Nephron (organoid): Measurements from ENCODE around the gene PRKAR2B.

Experiments
- H3K27ac Mint-ChIP-seq, 3 experiments: 2 replicates each; pipeline ENCODE4 v1.8.0; 2020; ENCODE audit warnings: mixed read lengths in 3 of 3, mild to moderate bottlenecking in 2 of 3, moderate library complexity in 1 of 3
- H3K27me3 Mint-ChIP-seq: 2 replicates; pipeline ENCODE4 v1.8.0; 2021; ENCODE audit warnings: low read depth, mild to moderate bottlenecking, moderate library complexity, mixed read lengths
- H3K36me3 Mint-ChIP-seq: 2 replicates; pipeline ENCODE4 v1.8.0; 2020; ENCODE audit warnings: low read depth, mixed read lengths
- H3K4me1 Mint-ChIP-seq: 2 replicates; pipeline ENCODE4 v1.8.0; 2020; ENCODE audit warnings: mixed read lengths
- H3K4me3 Mint-ChIP-seq, 3 experiments: 2 replicates each; pipeline ENCODE4 v1.8.0; 2020; ENCODE audit warnings: mild to moderate bottlenecking in 3 of 3, mixed read lengths in 3 of 3, moderate library complexity in 2 of 3
- H3K9me3 Mint-ChIP-seq: 2 replicates; pipeline ENCODE4 v1.8.0; 2020; ENCODE audit warnings: mixed read lengths
- TF ChIP-seq, protein P1 (sequence below), 3 experiments: fragments of 200-600 bp; sonication (generic); IDR thresholded peaks; one replicate each; pipeline ENCODE4 v1.5.0; 2021; ENCODE audit warnings: antibody characterized with exemption in 3 of 3; ENCODE audit not compliant: unreplicated experiment in 3 of 3

The PRKAR2B gene

GRCh38 chr7:107207459-107207858 is 163.0 kb downstream of the PRKAR2B start:
- Mint-ChIP-seq H3K9me3 (no peaks in the 10 kb centered on the region), H3K4me1 (no peaks in the 10 kb centered on the region), H3K27ac (no peak overlapping the region), H3K4me3 (no peak overlapping the region), H3K36me3 (peaks cover 64% of the 10 kb centered on the region), H3K27me3 (no peaks in the 10 kb centered on the region)
- TF ChIP-seq, protein P1, sequence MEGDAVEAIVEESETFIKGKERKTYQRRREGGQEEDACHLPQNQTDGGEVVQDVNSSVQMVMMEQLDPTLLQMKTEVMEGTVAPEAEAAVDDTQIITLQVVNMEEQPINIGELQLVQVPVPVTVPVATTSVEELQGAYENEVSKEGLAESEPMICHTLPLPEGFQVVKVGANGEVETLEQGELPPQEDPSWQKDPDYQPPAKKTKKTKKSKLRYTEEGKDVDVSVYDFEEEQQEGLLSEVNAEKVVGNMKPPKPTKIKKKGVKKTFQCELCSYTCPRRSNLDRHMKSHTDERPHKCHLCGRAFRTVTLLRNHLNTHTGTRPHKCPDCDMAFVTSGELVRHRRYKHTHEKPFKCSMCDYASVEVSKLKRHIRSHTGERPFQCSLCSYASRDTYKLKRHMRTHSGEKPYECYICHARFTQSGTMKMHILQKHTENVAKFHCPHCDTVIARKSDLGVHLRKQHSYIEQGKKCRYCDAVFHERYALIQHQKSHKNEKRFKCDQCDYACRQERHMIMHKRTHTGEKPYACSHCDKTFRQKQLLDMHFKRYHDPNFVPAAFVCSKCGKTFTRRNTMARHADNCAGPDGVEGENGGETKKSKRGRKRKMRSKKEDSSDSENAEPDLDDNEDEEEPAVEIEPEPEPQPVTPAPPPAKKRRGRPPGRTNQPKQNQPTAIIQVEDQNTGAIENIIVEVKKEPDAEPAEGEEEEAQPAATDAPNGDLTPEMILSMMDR (IDR thresholded peaks at IDR 0.05; ENCODE audit: unreplicated experiment in 3 of 3): no peak

DNA sequence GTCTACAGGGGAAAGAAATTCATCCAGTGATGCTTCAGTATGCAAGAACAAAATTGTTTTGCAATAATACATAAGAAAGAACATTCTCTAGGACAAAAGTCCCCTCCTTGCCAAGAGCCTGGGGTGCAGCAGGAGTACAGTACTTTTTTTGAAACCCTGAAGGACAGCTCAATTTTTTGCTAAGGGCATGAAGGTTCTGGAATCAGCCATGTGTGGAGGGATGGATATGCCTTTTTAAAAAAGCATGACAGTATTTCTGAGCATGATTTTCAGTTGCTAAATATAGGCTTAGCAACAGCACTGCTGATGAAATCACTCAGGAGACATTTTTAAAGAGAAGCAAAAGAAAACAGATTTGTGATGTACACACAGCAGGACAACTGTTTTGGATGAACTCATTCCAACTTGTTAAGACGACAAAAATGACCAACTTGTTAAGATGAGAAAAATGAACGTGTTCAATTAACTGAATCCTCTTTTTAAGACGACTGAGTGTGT is 163.6 kb downstream of the PRKAR2B start:
- Mint-ChIP-seq H3K27me3 (no peaks in the 10 kb centered on the region), H3K4me1 (no peaks in the 10 kb centered on the region), H3K36me3 (peaks cover 63% of the 10 kb centered on the region), H3K9me3 (no peaks in the 10 kb centered on the region), H3K4me3 (no peak overlapping the region), H3K27ac (peak overlapping the region in 1 of 3 experiments; percentile 27)
- TF ChIP-seq, protein P1 (IDR thresholded peaks at IDR 0.05; ENCODE audit: unreplicated experiment in 3 of 3): no peak

DNA sequence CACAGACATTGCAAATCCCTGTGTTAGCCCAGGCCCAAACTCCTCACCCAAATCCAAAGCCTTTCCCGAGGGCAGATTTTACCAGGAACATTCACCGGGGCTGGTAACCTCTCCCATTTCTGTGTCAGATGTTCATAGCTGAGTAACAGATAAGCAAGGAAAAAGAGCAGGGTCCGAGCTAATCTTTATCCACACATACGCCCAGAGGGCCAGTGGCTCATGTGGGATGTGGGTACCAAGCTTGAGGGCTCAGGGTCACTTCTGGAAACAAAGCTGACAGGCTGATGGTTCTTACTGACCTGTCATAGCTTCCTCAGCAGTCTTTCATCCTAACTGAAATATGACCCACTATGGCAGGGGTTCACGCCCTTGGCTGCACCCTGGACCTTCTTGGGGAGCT is 164.1 kb downstream of the PRKAR2B start:
- Mint-ChIP-seq H3K9me3 (peaks cover 4% of the 10 kb centered on the region), H3K27me3 (no peaks in the 10 kb centered on the region), H3K4me3 (no peak overlapping the region), H3K4me1 (no peaks in the 10 kb centered on the region), H3K36me3 (peaks cover 66% of the 10 kb centered on the region), H3K27ac (no peak overlapping the region)
- TF ChIP-seq, protein P1 (IDR thresholded peaks at IDR 0.05; ENCODE audit: unreplicated experiment in 3 of 3): no peak

- H3K27ac Mint-ChIP-seq: no peak overlapping the region
- H3K27me3 Mint-ChIP-seq: no peaks in the 10 kb centered on the region
- H3K36me3 Mint-ChIP-seq: peaks cover 62% of the 10 kb centered on the region
- peaks cover 5% of the 10 kb centered on the region for H3K9me3 Mint-ChIP-seq
- H3K4me3 Mint-ChIP-seq: no peak overlapping the region
- H3K4me1 Mint-ChIP-seq: no peaks in the 10 kb centered on the region
- TF ChIP-seq, protein P1 (IDR thresholded peaks at IDR 0.05; ENCODE audit: unreplicated experiment in 3 of 3): no peak
Measured at GRCh38 chr7:107209565-107209964, 165.1 kb downstream of the PRKAR2B start.

DNA sequence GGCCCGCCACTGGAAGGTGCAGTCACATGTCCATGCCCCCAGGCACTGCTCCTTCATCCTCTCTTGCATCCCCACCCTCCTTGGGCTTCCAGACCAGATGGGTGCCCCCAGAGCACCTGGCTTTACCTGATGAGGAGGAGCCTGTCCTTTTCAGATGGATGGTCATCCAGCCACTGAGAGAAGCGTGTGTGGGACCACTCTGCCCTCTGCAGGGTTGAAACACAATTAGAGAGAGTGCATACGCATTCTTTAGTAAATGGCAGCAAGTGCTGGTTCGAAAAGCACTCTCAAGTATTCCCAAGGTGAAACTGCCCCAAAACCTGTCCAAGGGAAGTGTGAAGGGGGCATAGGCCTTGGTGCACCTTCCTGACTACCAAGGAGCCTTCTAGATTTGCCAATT is 165.9 kb downstream of the PRKAR2B start:
- Mint-ChIP-seq H3K36me3 (peaks cover 61% of the 10 kb centered on the region), H3K9me3 (peaks cover 8% of the 10 kb centered on the region), H3K27me3 (no peaks in the 10 kb centered on the region), H3K4me1 (no peaks in the 10 kb centered on the region), H3K27ac (no peak overlapping the region), H3K4me3 (no peak overlapping the region)
- TF ChIP-seq, protein P1 (IDR thresholded peaks at IDR 0.05; ENCODE audit: unreplicated experiment in 3 of 3): no peak
